HG02885 (cell line): ENCODE data around the gene NAGA.

Experiments
- ATAC-seq: cut with Tn5 transposase; IDR thresholded peaks from one replicate; pipeline ENCODE4 v1.9.1; 2021; ENCODE audit warnings: mild to moderate bottlenecking; ENCODE audit not compliant: unreplicated experiment, poor library complexity

Gene NAGA

DNA sequence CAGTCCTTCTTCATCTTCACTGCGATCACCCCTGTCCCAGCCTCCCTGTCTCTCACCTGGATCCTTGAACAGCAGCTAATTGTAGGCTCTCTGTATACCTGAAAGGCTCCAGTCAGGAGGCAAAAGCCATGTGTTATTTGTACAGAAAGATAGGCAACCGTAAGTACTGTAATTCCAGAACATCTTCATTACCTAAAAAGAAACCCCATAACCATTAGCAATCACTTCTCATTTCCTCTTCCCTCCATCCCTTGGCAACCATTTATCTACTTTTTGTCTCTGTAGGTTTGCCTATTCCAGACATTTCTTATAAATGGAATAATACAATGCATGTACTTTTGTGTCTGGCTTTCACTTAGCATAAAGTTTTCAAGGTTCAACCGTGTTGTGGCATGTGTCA, 17.8 kb downstream of the NAGA start:
- no peak for ATAC-seq

DNA sequence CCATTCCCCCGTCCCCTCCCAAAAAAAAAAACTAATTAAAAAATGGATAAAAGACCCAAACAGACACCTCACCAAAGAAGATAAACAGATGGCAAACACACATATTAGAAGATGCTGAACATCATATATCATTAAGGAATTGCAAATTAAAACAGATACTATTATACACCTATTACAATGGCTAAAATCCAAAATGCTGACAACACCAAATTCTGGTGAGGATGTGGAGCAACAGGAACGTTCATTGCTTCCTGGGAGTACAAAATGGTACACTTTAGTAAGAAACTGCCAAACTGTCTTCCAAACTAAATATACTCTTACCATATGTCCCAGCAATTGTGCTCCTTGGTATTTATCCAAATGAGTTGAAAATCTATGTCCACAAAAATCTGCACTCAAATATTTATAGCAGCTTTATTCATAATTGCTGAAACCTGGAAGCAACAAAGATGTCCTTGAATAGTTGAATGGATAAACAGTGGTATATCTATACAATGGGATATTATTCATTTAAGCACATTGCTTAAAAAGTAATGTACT, 19.9 kb downstream of the NAGA start:
- no peak for ATAC-seq

DNA sequence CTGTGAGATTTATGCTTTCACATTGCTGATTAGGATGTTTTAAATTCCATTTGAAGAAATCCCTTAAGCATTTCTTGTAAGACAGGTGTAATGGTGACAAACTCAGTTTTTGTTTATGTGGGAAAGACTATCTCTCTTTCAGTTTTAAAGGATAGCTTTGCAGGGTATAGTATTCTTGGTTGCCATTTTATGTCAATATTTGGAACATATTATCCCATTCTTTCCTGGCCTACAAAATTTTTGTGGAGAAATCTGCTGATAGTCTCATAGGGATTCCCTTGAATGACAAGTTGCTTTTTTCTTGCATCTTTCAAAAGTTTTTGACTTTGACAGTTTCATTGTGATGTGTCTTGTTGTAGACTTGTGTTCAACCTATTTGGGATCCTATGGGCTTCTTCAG, 28.8 kb downstream of the NAGA start:
- ATAC-seq: no peak

- ATAC-seq: no peak
Observed at GRCh38 chr22:42039271-42039670, 31.3 kb downstream of the NAGA start.

- no peak for ATAC-seq
Observed at GRCh38 chr22:42035256-42035655, 35.4 kb downstream of the NAGA start.

DNA sequence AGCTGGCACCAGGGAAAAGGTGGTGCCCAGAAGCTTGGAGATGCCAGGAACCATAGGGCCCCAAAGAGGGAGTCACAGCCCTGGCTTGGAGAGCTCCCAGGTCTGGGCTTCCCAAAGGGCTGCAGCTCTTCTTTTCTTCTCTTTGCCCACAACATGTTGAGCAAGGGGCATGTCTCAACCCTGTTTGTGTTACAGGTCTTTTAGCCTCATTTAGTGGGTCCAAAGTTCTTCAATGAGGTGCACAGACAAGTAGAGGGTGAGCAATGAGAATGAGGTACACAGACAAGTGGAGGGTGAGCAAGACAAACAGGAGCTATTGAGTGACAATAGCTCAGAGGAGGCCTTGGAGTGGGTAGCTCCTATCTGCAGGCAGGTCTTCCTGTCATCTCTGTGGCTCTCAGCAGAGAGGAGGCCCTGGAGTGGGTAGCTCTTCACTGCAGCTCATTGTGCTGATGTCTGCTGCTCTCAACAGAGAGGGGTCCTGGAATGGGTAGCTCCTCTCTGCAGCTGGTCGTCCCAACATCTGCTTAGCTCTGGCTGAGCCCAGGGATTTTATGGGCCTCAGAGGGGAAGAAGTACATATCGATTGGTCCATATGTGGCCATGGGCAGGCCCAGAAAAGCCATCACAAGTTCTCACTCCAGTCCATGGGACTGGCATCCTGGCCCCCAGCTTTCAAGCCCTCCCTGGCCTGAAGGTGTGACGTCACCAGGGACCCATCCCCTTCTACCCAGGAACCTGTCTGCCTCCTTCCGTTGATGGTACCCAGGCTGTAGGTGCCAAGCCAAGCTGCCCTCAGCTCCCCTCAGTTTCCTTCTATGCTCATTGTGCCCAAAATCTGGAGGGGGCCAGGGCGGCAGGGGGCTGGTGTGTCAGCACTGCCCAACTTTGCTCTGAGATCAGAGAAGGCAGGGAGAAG, 37.1 kb downstream of the NAGA start:
- no peak for ATAC-seq

DNA sequence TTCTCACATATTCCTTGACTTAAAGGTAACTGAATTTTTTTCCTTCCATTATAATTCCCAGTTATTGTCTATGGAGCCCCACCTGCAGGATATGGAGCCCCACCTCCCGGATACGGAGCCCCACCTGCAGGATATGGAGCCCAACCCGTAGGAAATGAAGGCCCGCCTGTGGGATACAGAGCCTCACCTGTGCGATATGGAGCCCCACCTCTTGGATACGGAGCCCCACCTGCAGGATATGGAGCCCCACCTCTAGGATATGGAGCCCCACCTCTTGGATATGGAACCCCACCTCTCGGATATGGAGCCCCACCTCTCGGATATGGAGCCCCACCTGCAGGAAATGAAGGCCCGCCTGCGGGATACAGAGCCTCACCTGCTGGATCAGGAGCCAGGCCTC, 43.9 kb downstream of the NAGA start:
- ATAC-seq: no peak

GRCh38 chr22:42025421-42025820, 45.2 kb downstream of the NAGA start:
- no peak for ATAC-seq

- no peak for ATAC-seq
Observed at GRCh38 chr22:42022162-42022847, 48.3 kb downstream of the NAGA start.

- no peak for ATAC-seq
Observed at GRCh38 chr22:42021571-42021970, 49.0 kb downstream of the NAGA start.

DNA sequence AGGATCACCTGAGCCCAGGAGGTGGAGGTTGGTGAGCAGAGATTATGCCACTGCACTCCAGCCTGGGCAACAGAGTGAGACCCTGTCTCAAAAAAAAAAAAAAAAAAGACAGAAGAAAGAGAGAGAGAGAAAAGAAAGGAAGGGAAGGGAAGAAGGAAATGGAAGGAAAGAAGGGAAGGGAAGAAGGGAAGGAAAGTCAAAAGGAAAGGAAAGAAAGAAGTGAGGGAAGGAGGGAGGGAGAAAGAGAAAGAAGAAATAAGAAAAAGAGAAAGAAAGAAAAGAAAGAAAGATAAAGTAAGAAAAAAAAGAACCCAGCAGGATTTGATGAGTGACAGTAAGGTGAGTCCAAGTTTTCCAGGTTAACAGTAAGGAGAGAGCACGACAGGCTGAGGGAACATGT, 52.4 kb downstream of the NAGA start:
- ATAC-seq: no peak

- no peak for ATAC-seq
Observed at GRCh38 chr22:42016111-42016510, 54.5 kb downstream of the NAGA start.

DNA sequence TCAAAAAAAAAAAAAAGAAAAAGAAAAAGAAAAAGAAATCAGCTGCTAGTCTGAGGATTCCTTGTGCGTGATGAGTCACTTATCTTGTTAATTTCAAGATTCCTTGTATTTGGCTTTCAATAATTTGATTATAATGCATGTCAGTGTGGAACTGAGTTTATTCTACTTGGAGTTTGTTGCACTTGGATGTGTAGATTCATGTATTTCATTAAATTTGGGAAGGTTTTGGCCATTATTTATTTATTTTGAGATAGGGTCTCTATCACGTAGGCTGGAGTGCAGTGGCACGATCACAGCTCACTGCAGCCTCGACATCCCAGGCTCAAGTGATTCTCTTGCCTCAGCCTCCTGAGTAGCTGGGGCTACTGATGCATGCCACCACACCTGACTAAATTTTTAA, 57.2 kb downstream of the NAGA start:
- ATAC-seq: no peak

- ATAC-seq: no peak
Observed at GRCh38 chr22:42010778-42011177, 59.8 kb downstream of the NAGA start.
